Measurements from ENCODE around the gene ITGAX.

DNA sequence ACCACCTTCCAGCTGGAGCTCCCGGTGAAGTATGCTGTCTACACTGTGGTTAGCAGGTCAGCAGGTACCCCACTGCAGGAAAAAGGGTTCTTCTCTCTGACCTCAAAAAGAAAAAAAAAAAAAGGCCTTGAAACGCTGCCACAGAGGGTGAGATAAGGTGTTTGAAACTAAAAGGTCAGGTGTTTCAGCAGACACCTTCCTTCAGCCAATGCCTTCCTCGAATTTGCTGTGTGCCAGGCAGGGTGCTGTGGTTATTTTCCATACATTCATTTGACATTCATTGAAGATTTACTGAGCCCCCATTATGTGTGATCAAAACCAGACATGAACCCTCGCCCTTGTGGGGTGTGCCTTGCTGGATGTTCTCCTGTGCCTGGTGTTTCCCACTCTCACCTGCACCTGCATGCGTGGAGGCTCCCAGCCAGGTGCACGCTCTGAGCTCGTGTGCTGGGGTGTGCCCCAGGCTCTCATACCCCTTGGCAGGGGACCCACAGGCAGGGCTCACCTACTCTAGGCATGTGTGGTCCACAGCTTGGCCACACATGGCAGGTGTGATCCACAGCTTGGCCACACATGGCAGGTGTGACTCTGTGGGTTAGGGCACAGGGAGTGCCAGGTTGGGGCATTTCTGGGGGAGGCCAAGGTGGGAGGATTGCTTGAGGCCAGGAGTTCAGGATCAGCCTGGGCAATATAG lies 22.4 kb downstream of the ITGAX start:
- TF ChIP-seq, protein P1, sequence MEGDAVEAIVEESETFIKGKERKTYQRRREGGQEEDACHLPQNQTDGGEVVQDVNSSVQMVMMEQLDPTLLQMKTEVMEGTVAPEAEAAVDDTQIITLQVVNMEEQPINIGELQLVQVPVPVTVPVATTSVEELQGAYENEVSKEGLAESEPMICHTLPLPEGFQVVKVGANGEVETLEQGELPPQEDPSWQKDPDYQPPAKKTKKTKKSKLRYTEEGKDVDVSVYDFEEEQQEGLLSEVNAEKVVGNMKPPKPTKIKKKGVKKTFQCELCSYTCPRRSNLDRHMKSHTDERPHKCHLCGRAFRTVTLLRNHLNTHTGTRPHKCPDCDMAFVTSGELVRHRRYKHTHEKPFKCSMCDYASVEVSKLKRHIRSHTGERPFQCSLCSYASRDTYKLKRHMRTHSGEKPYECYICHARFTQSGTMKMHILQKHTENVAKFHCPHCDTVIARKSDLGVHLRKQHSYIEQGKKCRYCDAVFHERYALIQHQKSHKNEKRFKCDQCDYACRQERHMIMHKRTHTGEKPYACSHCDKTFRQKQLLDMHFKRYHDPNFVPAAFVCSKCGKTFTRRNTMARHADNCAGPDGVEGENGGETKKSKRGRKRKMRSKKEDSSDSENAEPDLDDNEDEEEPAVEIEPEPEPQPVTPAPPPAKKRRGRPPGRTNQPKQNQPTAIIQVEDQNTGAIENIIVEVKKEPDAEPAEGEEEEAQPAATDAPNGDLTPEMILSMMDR (IDR thresholded peaks at IDR 0.05; ENCODE audit: control extremely low read depth in 1 of 3, insufficient read depth in 1 of 3, low read depth in 1 of 3, low read length in 3 of 3) = no peak
- no peak for TF ChIP-seq EZH2 (IDR thresholded peaks at IDR 0.05; ENCODE audit: low read depth, low read length, severe bottlenecking)
- TF ChIP-seq, protein P2, sequence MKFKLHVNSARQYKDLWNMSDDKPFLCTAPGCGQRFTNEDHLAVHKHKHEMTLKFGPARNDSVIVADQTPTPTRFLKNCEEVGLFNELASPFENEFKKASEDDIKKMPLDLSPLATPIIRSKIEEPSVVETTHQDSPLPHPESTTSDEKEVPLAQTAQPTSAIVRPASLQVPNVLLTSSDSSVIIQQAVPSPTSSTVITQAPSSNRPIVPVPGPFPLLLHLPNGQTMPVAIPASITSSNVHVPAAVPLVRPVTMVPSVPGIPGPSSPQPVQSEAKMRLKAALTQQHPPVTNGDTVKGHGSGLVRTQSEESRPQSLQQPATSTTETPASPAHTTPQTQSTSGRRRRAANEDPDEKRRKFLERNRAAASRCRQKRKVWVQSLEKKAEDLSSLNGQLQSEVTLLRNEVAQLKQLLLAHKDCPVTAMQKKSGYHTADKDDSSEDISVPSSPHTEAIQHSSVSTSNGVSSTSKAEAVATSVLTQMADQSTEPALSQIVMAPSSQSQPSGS (IDR thresholded peaks at IDR 0.05; ENCODE audit: low read length) = no peak
- TF ChIP-seq RFX5 (IDR thresholded peaks at IDR 0.05; ENCODE audit: borderline replicate concordance, low read depth, low read length) = no peak
- TF ChIP-seq HDAC2 (IDR thresholded peaks at IDR 0.05; ENCODE audit: borderline replicate concordance in 1 of 2, low read depth in 2 of 2, low read length in 2 of 2) = no peak
- no peak for TF ChIP-seq E2F6 (IDR thresholded peaks at IDR 0.05)
- TF ChIP-seq TAF1 (IDR thresholded peaks at IDR 0.05; ENCODE audit: low read depth, low read length) = no peak
- no peak for TF ChIP-seq HDAC6 (IDR thresholded peaks at IDR 0.05; ENCODE audit: low read depth, low read length)
- no peak for TF ChIP-seq POLR2A (IDR thresholded peaks at IDR 0.05; ENCODE audit: control extremely low read depth in 1 of 2, low read depth in 2 of 2, low read length in 2 of 2)
- no peak for TF ChIP-seq POLR2AphosphoS5 (IDR thresholded peaks at IDR 0.05; ENCODE audit: low read depth, low read length)
- TF ChIP-seq RBBP5 (IDR thresholded peaks at IDR 0.05; ENCODE audit: borderline replicate concordance, low read depth, low read length) = no peak
- no peak for TF ChIP-seq KDM5A (IDR thresholded peaks at IDR 0.05; ENCODE audit: low read length)

All from H1 (cell line).